Nephron (organoid): ENCODE results near the gene TEX2.

ENCODE experiments used
- H3K27ac Mint-ChIP-seq, 3 experiments: 2 replicates each; pipeline ENCODE4 v1.8.0; 2020; ENCODE audit warnings: mixed read lengths in 3 of 3, mild to moderate bottlenecking in 2 of 3, moderate library complexity in 1 of 3
- H3K27me3 Mint-ChIP-seq: 2 replicates; pipeline ENCODE4 v1.8.0; 2021; ENCODE audit warnings: low read depth, mild to moderate bottlenecking, moderate library complexity, mixed read lengths
- H3K36me3 Mint-ChIP-seq: 2 replicates; pipeline ENCODE4 v1.8.0; 2020; ENCODE audit warnings: low read depth, mixed read lengths
- H3K4me1 Mint-ChIP-seq: 2 replicates; pipeline ENCODE4 v1.8.0; 2020; ENCODE audit warnings: mixed read lengths
- H3K4me3 Mint-ChIP-seq, 3 experiments: 2 replicates each; pipeline ENCODE4 v1.8.0; 2020; ENCODE audit warnings: mild to moderate bottlenecking in 3 of 3, mixed read lengths in 3 of 3, moderate library complexity in 2 of 3
- H3K9me3 Mint-ChIP-seq: 2 replicates; pipeline ENCODE4 v1.8.0; 2020; ENCODE audit warnings: mixed read lengths
- CTCF ChIP-seq, 3 experiments: fragments of 200-600 bp; sonication (generic); IDR thresholded peaks; one replicate each; pipeline ENCODE4 v1.5.0; 2021; ENCODE audit warnings: antibody characterized with exemption in 3 of 3; ENCODE audit not compliant: unreplicated experiment in 3 of 3

The TEX2 gene

GRCh38 chr17:64281962-64282752 is 19.1 kb upstream of the TEX2 start:
- Mint-ChIP-seq H3K27me3 (no peaks in the 10 kb centered on the region), H3K27ac (peak overlapping the region in 1 of 3 experiments; percentile 6), H3K36me3 (no peaks in the 10 kb centered on the region), H3K4me1 (peaks cover 23% of the 10 kb centered on the region), H3K4me3 (no peak overlapping the region), H3K9me3 (no peaks in the 10 kb centered on the region)
- TF ChIP-seq CTCF (IDR thresholded peaks at IDR 0.05; ENCODE audit: unreplicated experiment in 3 of 3), result peak; percentile 71 to 78 (median 72)

DNA sequence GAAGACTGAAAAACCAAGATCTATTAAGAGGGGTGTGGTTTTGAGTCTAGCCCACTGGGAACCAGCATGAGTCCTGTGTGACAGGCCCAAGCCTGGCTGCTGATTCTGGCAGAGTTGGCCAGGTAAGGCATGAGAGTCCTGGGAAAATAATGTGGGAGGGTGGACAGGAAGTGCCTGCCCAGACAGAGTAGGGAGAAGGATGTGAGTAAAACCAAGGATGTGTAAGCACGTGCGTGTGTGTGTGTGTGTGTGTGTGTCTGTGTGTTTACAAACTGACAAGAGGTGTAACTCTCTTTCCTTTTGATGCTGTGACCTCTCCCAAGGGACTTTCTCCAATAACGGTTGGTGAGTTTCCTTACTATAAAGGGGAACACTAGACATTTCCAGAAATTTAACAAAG is 15.6 kb upstream of the TEX2 start:
- Mint-ChIP-seq H3K36me3 (no peaks in the 10 kb centered on the region), H3K27ac (peak overlapping the region in 2 of 3 experiments; percentile 95 to 98), H3K27me3 (peaks cover 6% of the 10 kb centered on the region)

GRCh38 chr17:64277831-64278562 is 14.9 kb upstream of the TEX2 start:
- Mint-ChIP-seq H3K27me3 (peaks cover 6% of the 10 kb centered on the region), H3K4me3 (peak overlapping the region in 1 of 3 experiments; percentile 27), H3K4me1 (peaks cover 26% of the 10 kb centered on the region), H3K9me3 (no peaks in the 10 kb centered on the region), H3K27ac (peak overlapping the region; percentile 71 to 98 (median 95)), H3K36me3 (no peaks in the 10 kb centered on the region)
- no peak for TF ChIP-seq CTCF (IDR thresholded peaks at IDR 0.05; ENCODE audit: unreplicated experiment in 3 of 3)

More for the DNA sequence above, 15.6 kb upstream of the TEX2 start:
- no peak overlapping the region for H3K4me3 Mint-ChIP-seq
- no peak for TF ChIP-seq CTCF (IDR thresholded peaks at IDR 0.05; ENCODE audit: unreplicated experiment in 3 of 3)
- H3K4me1 Mint-ChIP-seq, result peaks cover 26% of the 10 kb centered on the region
- no peaks in the 10 kb centered on the region for H3K9me3 Mint-ChIP-seq

DNA sequence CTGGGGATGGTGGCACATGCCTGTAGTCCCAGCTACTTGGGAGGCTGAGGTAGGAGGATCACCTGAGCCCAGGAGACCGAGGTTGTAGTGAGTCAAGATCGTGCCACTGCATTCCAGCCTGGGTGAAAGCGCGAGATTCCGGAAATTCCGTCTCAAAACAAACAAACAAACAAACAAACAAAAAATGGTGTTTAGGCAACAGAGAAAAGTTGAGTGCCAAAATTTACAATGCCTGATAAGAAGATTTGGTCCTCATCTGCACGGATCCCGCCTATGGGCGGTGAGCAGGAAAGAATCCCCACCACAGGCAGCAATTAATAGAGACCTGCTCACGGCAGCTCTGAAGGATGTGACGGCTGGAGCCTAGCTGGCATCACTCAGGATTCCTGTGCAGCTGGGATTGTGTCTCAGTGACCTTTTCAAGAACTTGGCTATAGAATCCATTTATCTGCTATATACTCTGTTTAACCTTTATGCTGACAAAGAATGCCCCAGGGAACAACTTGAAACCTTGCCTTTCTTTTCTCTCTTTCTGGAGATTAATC is 14.0 kb upstream of the TEX2 start:
- H3K9me3 Mint-ChIP-seq, result no peaks in the 10 kb centered on the region
- peak overlapping the region; percentile 71 to 98 (median 95) for H3K27ac Mint-ChIP-seq
- H3K4me1 Mint-ChIP-seq, result peaks cover 26% of the 10 kb centered on the region
- no peak for TF ChIP-seq CTCF (IDR thresholded peaks at IDR 0.05; ENCODE audit: unreplicated experiment in 3 of 3)
- H3K27me3 Mint-ChIP-seq, result peaks cover 6% of the 10 kb centered on the region
- no peaks in the 10 kb centered on the region for H3K36me3 Mint-ChIP-seq
- H3K4me3 Mint-ChIP-seq, result no peak overlapping the region

- Mint-ChIP-seq H3K27me3 (peaks cover 6% of the 10 kb centered on the region), H3K4me1 (peaks cover 22% of the 10 kb centered on the region), H3K4me3 (no peak overlapping the region), H3K9me3 (no peaks in the 10 kb centered on the region), H3K36me3 (no peaks in the 10 kb centered on the region), H3K27ac (no peak overlapping the region)
- TF ChIP-seq CTCF (IDR thresholded peaks at IDR 0.05; ENCODE audit: unreplicated experiment in 3 of 3), result no peak
Observed at GRCh38 chr17:64275016-64275415, 12.0 kb upstream of the TEX2 start.
